ENCODE measurements around the gene HDHD5. TPM values are rescaled to one million over a fixed set of nuclear protein-coding genes. Genes with fewer than 3 reads are reported as not detected.

Gene HDHD5
- total RNA-seq, result 39.5 and 51.0 TPM in 2 replicates

GRCh38 chr22:17158568-17159503, at the start of gene HDHD5:
Gene HDHD5, minus strand, starts transcription at chr22:17159277. Its CDS starts 26 bp downstream, at chr22:17159251.

GRCh38 chr22:17121233-17122195, 37.6 kb downstream of the HDHD5 start, which contains the start of gene TMEM121B:
Gene TMEM121B, minus strand, starts transcription at chr22:17121360. Its CDS starts 233 bp downstream, at chr22:17121127.

Other genes with a start within 250 kb of the HDHD5 start
- gene GAB4, start 151.1 kb downstream of the HDHD5 start, total RNA-seq, result not detected in 2 replicates
- 8.3 and 10.1 TPM in 2 replicates for gene IL17RA, start 74.3 kb downstream of the HDHD5 start, total RNA-seq
- 0.48 and 0.65 TPM in 2 replicates for gene TMEM121B, start 37.9 kb downstream of the HDHD5 start, total RNA-seq
- 0.65 and 0.86 TPM in 2 replicates for gene ADA2, start 60.2 kb upstream of the HDHD5 start, total RNA-seq
- under 0.01 and 0.10 TPM in 2 replicates for gene CECR2, start 210.2 kb upstream of the HDHD5 start, total RNA-seq

Measured in vein endothelial cell (primary cell).